ENCODE results near the gene OGFOD2.

- peak; percentile 40 to 95 (median 87) for TF ChIP-seq CTCF (IDR thresholded peaks at IDR 0.05)
- TF ChIP-seq POLR2A (IDR thresholded peaks at IDR 0.05) = no peak
Observed at GRCh38 chr12:122951979-122952892, 22.8 kb upstream of the OGFOD2 start.
